ENCODE data around the gene SLC29A3.

DNA sequence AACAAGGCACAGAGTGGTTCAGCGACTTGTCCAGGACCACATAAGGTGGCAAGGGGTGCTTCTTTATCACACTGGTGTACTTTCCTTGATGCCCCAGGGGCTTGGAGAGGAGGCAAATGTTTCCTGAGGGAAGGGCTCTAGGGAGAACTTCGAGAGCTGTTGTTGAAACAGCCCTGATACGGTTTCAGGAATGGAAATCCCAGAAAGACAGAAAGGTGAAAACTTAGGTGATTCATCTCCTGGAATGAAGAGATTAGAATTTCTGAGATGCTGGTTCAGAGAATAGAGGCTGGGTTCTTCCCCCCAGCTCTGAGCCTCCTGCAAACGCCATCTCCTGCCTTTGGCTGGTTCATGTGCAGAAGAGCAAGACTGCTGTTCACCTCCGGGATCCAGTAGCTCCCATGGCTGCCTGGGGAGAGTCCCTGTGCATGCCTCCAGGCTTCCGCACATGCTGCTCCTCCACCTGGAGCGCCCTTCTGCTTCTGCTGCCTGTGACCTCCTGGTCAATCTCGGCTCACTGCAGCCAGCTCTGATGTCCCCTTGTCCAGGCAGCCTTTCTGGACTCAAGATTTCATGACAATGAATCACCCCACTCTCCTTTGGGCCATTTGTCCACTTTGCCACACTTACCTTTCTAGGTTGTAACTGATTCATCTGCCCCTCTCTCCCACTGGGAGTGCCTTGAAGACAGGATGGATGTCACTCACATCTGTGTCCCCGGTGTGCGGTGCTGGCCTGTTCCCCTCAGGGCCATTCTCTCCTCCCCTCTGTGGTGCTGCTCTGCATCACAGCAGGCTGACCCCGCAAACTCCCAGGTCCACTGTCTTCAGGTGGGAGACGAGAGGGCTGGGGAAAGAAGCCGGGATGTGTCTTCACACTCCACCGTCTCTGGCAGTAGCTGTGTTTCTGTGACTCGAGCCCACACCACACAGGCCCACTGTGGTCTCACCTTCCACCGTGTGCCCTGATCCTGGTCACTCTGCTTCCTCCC lies 74.0 kb downstream of the SLC29A3 start:
- TF ChIP-seq CTCF (IDR thresholded peaks at IDR 0.05) (no peak), EZH2 (IDR thresholded peaks at IDR 0.05) (no peak), EZH2phosphoT487 (IDR thresholded peaks at IDR 0.05) (no peak)

All from neural progenitor cell (in vitro differentiated cells).